HG03378 (cell line): ENCODE results near the gene U2AF2.

Source experiments
- ATAC-seq: cut with Tn5 transposase; IDR thresholded peaks from one replicate; pipeline ENCODE4 v1.9.1; 2021; ENCODE audit warnings: mild to moderate bottlenecking, moderate library complexity; ENCODE audit not compliant: unreplicated experiment

U2AF2 gene

DNA sequence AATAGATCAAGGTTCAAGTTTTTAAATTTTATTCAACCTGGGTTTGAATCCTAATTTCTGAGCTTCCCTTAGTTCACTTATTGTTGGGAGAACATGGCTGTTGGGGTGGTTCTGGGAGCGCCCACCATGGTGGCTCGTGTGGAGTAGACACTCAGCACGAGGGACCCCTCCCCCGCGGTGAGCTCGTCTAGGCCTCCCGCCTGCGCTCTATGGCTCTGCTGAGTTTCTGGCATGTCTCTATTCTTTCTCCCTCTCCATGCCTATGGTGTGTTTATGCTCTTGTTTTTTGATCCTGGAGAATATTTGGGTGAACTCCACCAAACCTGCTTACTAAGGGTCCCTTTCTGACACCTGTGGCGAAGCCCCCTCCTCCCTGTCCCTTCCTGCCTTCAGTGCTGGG lies 18.6 kb downstream of the U2AF2 start:
- no peak for ATAC-seq

DNA sequence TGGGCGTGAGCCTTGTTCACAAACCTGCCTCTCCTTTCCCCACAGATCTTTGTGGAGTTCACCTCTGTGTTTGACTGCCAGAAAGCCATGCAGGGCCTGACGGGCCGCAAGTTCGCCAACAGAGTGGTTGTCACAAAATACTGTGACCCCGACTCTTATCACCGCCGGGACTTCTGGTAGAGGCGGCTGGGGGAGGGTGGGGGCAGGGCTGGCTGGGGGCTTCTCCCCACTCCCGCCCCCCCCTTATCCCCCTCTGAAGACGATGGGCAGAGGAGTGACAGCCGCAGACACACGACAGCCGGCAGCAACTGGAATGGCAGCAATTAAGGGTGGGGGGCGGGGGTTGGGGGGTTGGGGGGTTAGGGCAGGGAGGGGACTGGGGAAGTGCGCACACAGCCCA lies 19.1 kb downstream of the U2AF2 start:
- no peak for ATAC-seq

DNA sequence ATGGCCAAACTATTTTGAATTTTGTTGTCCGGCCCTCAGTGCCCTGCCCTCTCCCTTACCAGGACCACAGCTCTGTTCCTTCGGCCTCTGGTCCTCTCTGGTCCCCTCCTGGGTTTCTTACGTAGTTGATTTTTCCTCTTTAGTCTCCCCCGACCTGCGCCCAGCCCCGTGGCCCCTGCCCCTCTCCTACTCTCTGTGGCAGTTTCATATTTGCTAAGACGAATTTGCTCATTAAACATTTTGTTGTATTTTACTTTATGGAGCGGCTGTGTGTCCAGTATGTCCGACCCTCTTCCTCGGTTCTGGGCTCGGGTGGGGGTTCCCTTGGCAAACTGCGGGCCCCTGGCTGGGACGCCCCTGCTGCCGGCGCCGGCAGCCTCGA lies 19.6 kb downstream of the U2AF2 start:
- no peak for ATAC-seq

DNA sequence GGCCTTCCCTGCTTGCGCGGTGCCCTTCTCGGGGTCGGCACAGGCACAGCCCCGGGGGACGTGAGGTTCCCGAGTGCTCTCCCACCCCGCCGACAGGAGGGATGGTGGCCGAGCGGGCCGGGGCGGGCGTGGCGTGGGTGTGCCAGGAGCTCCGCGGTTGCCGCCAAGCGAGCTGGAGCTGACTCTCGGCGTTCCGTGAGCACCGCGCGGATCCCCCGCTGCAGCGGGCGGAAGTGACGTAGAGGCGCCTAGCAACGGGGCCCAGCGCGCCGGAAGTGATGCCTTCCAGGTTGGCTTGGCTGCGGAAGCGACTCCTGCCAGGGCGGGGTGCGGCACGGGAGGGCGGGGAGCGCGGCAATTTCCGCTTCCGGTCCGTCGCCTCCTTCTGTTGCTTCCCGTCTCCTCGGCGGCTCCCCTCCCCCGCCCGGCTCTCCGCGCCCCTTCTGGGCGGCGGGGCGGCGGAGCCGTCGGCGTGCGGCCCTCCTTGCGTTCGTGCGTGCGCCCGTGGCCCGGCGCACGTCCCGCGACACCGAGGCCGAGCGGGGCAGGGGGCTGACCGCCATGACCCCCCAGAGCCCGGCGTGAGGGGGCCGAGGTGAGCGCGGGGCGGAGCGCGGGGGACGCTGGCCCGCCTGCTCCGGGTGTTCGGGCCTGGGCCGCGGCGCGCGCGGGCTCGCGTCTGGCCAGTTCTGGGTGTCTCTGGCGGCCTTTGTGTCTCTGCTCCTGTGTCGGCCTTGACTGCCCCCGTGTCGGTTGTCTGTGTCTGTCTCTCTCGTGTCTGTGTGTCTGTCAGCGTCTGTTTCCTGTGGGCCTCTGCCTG lies 20.2 kb downstream of the U2AF2 start, which contains the start of gene EPN1:
EPN1 (plus strand) TSS at position 386 of the 820 bp plus-strand sequence. CDS start 3,402 bp downstream, outside the sequence.
- peak; percentile 35 for ATAC-seq

DNA sequence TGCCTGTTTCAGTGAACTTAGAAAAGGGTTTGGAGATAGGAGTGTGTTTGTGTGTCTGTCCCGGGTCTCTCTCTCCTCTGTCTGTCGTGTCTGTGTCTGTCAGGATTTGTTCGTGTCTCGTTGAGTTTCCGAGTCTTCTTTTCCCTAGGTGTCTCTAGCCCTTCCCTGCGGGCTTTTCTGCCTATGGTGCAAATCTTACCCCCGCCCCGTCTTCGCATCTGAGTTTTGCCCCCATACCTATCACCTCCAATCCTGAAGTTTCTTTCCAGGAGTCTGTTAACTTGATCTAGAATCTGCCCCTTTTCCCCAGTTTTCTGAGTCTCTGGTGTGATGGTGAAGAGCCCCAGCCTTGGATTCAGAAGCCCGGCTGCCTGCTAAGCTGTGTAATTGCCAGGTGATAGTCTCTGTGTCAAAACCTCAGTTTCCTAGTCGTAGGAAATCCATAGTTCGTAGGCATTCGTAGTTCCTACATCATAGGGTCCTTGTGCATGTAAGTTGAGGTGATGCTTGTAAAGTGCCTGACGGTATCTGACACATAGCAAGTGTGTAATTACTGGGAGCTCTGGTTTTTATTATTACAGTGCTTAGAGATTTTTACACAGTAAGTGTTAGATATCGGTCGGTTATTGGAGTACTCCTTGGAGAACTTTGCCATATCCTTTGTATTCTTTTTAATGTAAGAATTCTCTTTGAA lies 21.0 kb downstream of the U2AF2 start:
- no peak for ATAC-seq

DNA sequence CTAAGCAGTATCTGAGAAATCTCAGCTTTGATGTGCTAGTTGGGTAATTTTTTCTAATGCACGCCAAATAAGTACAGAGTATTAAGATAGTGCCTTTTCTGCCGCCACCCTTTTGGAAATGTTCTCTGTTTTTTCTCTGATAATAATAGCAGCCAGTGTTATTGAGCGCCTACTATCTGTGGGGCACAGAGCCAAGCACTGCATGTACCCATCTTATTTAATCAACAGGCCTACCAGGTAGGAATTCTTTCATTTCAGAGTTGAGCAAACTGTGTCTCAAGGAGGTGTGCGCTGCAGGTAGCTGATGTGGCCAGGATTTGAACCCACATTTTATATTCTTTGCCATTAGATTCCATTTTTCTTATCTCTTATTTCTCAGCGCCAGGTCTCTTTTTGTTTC lies 21.5 kb downstream of the U2AF2 start:
- ATAC-seq, result no peak

DNA sequence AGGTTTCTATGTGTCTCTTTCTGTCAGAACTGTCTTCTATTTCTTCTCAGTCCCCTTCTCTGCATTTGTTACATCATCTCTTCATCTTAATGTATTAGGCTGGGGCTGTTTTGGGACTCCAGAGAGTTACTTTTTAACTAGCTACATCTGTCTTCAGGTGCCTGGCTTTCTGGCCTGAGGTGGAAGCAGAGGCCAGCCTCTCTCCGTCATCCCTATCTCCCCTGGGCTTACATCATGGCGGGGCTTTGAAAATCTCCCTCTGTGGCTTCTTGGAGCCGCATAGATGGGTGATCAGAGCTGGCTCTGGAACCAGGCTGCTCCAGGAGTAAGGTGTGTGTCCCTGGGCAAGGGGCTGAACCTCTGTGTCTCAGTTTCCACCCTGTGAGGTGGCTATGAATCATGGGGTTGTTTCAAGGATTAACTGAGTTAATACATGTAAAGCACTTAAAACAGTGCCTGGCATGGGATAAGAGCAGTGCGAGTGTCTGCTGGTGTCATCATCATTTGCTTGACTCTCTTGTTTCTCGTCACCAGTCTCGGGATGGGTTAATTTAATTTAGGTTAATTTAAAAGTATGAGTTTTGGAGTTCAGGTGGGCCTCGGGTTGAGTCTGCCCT lies 22.2 kb downstream of the U2AF2 start:
- no peak for ATAC-seq

DNA sequence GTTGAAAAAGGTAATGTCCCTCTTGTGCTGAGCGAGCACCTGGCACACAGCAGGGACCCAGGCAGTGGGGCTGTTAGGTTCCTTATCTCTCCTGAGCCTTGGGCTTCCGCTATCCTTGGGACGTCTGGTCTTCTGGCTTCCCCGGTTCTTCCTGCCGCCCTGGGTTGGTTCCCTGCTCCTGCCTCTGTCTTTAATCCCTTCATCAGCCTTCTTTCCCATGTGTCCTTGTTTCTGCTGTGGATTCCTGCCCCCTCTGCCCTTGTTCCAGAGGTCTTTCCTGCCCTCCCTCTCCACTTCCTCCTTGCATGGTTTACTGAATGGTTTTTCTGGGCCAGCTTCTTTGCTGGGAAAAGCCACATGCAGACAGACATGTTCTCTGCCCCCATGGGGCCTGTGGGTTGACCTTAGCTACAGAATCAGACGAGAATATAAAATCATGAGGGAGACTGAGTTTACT lies 22.8 kb downstream of the U2AF2 start:
- ATAC-seq, result no peak

DNA sequence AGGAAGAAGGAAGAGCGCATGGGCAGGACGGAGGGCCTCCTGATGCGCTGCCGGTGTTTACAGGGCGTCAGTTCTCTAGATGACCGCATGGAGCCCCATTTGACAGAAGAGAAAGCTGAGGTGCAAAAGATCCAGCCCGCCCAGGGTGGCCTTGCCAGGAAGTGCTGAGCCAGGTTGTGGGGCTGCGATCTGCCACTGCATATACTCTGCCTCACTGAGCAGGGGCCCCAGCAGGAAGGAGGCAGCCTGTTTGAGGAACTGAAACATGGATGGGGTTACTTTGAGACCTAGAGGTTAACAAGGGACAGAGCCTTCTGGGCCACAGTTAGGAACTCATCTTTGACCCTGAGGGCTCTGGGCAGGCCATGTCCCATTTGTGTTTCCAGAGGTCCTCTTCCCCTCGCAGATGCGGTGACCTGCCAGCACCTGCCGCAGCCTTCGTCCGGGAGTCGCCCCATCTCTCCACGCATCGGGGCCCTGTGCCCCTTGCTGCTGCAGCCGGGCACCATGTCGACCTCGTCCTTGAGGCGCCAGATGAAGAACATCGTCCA lies 23.4 kb downstream of the U2AF2 start:
- peak; percentile 72 for ATAC-seq

DNA sequence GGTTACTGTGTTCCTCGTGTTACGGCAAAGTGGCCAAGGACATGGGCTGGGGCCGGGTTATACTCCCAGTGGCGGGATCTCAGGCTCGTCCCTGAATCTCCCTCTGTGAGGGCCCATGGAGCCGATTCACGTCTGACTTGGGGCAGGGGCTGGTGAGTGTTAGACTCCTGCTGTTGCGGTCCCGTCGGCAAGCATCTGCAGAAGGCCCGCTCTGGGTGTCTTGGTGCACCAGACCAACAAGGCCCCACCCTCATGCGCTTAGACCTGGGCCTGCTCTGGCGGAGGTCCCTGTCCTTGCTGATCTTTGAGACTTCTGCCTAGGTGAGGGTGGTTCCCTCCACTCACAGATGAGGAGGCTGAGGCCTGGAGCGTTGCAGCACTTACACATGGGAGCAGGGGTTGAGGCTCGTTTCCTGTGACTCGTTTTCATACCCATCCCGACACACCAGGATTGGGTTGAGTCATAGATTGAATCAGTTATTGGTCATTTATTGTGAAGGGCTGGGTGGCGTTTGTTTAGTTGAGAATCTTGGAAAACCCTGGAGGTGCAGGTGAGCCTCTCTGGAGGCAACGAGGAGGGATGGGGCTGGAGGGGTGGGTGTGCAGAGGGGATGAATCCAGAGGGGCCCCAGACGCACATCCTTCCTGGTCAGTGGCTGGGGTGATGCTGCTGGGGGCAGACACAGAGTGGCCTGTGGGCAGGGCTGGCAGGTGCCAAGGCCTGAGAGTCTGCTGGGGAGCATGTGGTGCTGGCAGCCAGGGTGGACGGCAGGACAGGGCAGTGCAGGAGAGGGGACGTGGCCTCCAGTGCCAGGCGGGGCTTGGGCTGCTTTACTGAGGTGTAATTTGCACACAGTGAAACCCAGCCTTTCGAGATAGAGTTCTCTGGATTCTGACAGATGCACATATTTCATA lies 24.8 kb downstream of the U2AF2 start:
- ATAC-seq, result no peak

DNA sequence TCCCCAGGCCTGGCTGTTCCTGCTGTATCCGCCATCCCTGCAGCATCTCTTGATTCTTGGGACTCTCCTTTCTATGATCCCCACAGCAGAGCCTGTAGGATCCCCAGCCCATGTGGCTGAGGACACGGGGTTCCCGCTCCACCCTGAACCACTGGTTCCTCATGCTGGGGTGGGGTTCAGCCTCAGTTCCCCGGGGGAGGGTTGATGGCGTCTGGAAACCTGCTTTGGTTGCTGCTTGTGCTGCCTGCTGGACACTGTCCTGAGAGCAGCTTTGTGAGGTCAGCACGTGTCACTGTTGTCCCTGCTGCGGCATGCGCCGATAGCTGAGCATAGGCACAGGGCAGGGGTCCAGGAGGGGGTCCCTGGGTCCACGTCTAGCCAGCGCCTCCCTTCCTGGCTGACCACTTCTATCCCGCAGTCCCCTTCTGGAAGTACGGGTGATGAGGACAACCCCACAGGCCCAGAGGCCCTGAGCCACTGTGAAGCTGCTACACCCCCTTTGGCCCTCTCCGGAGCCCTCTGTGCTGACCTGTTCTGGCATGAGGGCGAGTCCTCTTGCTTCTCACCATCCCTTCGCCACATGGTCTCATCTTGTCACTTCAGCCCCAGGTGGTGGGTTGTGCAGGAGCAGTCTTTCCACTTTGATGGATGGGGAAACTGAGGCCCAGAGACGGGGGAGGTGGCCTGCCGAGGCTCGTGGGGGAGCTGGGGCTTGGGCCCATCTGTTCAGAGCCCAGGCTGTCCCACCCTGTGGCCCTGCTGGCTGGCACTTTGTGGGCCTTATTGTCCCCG lies 25.7 kb downstream of the U2AF2 start:
- no peak for ATAC-seq

DNA sequence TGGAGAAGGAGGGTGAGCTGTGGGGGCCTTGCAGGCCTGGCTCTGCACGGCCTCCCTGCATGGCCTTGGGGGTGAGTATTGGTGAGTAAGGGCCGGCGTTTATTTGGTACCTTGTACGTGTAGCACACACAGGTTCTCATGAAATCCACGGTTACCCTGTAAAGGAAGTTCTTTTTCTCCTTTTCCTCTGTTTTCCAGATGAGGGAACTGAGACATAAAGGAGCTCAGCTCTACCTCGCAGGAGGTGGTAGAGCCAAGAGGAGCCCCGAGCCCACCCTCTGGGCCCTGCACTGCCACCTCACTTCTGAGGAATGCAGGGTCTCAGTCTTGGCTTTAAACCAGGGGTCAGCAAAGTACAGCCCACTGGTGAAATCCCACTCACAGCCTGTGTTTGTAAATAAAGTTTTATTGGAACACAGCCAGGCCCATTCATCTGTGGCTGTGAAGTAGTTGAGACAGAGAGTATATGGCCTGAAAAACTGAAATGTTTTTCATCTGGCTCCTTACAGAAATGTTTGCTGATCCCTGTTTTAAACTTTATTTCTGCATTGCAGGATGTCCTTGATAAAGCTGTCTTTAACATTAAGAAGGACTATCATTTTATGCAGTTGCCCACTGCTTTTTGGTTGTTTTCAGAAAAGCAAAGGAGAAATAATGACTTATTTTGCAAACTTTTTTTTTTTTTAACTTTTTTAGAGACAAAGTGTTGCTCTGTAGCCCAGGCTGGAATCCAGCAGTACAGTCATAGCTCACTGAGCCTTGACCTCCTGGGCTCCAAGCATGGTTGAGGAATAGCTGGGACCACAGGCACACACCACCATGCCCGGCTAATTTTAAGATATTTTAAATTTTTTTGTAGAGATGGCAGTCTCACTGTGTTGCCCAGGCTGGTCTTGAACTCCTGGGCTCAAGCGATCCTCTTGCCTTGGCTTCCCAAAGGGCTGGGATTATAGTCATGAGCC lies 26.6 kb downstream of the U2AF2 start:
- no peak for ATAC-seq

DNA sequence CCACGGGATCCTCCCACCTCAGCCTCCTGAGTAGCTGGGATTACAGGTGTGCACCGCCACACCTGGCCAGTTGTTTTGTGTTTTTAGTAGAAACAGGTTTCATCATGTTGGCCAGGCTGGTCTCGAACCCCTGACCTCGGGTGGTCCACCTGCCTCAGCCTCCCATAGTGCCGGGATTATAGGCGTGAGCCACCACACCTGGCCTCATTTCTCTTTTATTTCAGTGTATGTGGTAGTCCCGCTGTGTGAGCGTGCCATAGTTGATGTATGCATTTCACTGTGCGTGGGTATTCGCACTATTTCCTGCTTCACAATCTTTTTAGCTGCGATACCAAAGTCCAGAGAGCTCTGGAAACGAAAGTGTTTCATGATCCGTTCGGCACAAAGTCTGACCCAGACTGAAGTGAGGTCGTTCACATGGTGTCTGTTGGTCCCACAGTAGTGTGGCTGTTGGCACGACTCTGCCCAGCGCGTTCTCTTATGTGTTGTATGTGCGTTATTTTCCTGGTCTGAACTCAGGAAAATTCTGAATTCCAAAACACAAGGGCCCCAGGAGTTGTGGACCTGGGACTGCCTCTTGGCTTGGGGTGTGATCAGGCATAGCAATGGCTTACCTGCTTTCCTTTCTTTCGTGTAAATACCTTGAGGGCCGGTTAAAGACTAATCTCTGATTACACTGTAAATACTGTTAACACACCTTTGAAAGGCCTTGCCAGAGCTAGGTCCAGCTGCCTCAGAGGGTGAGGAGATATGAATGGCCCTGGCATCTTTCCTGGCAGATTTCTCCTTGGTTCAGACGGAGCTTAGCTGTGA lies 28.8 kb downstream of the U2AF2 start:
- no peak for ATAC-seq

DNA sequence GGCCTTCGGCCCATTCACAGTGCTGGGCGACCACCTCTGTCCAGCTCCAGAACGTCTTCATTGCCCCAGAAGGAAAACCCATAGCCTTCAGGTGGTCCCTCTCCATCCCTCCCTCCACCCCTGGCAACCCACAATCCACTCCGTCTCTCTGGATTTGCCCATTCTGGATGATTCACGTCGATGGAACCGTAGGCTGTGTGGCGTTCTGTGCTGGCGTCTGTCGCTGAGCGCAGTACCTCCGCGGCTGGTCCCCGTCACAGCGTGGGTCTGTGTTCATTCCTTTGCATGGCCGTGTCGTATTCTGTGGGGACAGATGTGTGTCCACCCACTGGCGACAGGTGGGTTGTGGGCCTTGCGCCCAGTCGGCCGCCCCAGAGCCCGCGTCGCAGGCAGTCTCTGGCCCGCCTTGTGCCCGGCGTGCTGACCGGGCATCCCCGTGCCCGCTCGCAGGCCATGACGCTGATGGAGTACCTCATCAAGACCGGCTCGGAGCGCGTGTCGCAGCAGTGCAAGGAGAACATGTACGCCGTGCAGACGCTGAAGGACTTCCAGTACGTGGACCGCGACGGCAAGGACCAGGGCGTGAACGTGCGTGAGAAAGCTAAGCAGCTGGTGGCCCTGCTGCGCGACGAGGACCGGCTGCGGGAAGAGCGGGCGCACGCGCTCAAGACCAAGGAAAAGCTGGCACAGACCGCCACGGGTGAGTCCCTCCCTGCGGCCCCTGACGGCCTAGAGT lies 30.3 kb downstream of the U2AF2 start:
- ATAC-seq, result no peak

DNA sequence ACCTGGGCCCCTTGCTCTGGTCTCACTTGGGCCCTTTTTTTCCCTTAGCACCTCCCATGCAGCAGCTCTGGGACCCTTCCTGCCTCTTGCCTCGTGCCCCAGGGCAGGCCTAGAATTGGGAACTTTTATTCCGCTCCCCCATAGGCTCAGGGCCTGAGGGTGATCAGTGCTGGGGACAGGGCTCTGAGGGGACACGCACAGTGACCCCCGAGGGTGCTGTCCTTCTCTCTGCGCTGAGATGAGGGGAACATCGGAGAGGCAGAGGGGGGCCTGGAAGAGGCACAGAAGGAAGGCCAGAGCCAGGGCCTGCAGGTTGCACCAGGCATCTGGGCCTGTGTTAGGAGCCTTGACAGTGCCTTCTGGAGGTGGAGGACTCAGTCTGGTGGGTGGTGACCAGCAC lies 30.9 kb downstream of the U2AF2 start:
- ATAC-seq, result no peak

DNA sequence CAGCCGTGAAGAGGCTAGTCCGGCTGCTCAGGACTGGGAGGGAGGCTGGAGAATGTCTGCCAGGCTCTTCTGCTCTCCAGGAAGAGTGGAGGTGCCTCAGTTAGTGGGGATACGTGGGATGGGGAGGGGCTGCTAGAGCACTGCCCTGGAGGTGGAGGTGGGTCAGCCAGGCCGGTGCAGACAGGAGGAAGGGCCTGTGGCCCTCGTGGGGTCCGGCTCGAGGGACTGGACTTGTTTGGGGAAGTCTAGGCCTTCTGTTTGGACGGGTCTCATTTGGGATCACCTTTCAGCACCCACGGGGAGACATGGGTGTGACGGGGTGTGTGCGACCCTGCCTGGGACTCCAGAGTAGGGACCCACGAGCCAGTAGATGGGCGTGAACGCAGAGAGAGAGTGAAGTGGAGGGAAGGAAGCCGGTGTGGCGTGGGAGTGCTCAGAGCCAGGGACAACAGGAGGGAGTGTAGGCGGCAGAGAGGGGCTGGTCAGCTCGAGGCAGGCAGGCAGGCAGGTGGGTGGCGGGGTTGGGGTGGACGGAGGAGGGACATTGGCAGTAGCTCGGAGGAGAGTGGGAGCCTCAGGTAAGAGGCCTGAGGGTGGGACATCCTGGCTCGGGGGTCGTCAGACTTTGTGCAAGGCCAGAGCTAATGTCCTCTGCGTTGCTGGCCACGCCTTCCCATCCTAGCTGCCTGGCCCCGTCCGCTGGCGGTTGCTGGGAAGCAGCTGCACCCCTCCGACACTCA lies 31.6 kb downstream of the U2AF2 start:
- ATAC-seq, result no peak
